B cell (primary cell): ENCODE results near the gene PPP1CC. TPM values are rescaled to one million over a fixed set of nuclear protein-coding genes. Genes with fewer than 3 reads are reported as not detected.

Experiments
- ATAC-seq: fragments of 200-7000 bp; cut with Tn5 transposase; one replicate; pipeline ENCODE4 v1.10.0; 2021; ENCODE audit warnings: low read depth, mild to moderate bottlenecking, moderate number of reproducible peaks, moderate library complexity
- CTCF ChIA-PET: fragments of 350-600 bp; sonication (Branson Sonifier 250); formaldehyde crosslinking; loops from one replicate; lab custom pipeline; 2021; ENCODE audit warnings: antibody characterized with exemption, inconsistent platforms; lab: Charles Lee
- POLR2A ChIA-PET: fragments of 350-600 bp; sonication (Branson Sonifier 250); formaldehyde crosslinking; loops from one replicate; lab custom pipeline; 2021; ENCODE audit warnings: antibody characterized with exemption; lab: Charles Lee
- DNase-seq: peaks from one replicate; pipeline ENCODE4 v3.0.0; 2013
- H2AFZ ChIP-seq: 2 replicates; pipeline ENCODE4 v1.6.1; 2012; ENCODE audit warnings: mild to moderate bottlenecking, low read depth, low read length; ENCODE audit not compliant: insufficient read depth, poor library complexity, severe bottlenecking
- H3K27ac ChIP-seq, 2 donors: 1 replicate in 1 of 2; 2 replicates in 1 of 2; pipeline ENCODE4 v1.5.1; 2012 to 2013; ENCODE audit warnings: low read length in 2 of 2, mild to moderate bottlenecking in 2 of 2, moderate library complexity in 1 of 2
- H3K27me3 ChIP-seq, 4 experiments: fragments of 200-600 bp in 1 of 4; sonication (generic) in 1 of 4; replicated peaks in 1 of 4; 1 replicate in 2 of 4; 2 replicates in 2 of 4; pipeline versions ENCODE4 v1.6.1 to v1.7.0; 2013 to 2016; ENCODE audit warnings: low read length in 3 of 4, mild to moderate bottlenecking in 2 of 4, mixed read lengths in 1 of 4, moderate library complexity in 1 of 4; ENCODE audit not compliant: insufficient read depth in 4 of 4, control insufficient read depth in 3 of 4; ENCODE audit errors: control extremely low read depth in 1 of 4
- H3K36me3 ChIP-seq, 2 experiments: replicated peaks in 1 of 2; 1 replicate in 1 of 2; 2 replicates in 1 of 2; pipeline versions ENCODE4 v1.6.1 to v1.7.1; 2013; ENCODE audit warnings: low read length in 1 of 2; ENCODE audit not compliant: insufficient read depth in 2 of 2, control insufficient read depth in 1 of 2; ENCODE audit errors: control extremely low read depth in 1 of 2, extremely low read depth in 1 of 2
- H3K4me1 ChIP-seq, 2 donors: fragments of 200-600 bp in 1 of 2; sonication (generic) in 1 of 2; 1 replicate in 1 of 2; 2 replicates in 1 of 2; pipeline versions ENCODE4 v1.5.1 to v1.6.1; 2013 to 2017; ENCODE audit warnings: low read length in 2 of 2; ENCODE audit not compliant: control insufficient read depth in 2 of 2, insufficient read depth in 2 of 2
- H3K4me2 ChIP-seq: replicated peaks from 2 replicates; pipeline ENCODE3; 2012; ENCODE audit warnings: mild to moderate bottlenecking, low read depth, low read length; ENCODE audit not compliant: poor library complexity, severe bottlenecking
- H3K4me3 ChIP-seq, 5 experiments: fragments of 200-600 bp in 1 of 5; sonication (generic) in 1 of 5; 1 replicate in 3 of 5; 2 replicates in 2 of 5; pipeline versions ENCODE4 v1.5.1 to v1.7.0; 2011 to 2016; ENCODE audit warnings: low read length in 4 of 5, mild to moderate bottlenecking in 4 of 5, low read depth in 2 of 5, control low read depth in 1 of 5, moderate library complexity in 1 of 5; ENCODE audit not compliant: insufficient read depth in 1 of 5; ENCODE audit errors: control extremely low read depth in 1 of 5, extremely low read depth in 1 of 5
- H3K79me2 ChIP-seq: fragments of 200-600 bp; sonication (generic); one replicate; pipeline ENCODE4 v1.6.0; 2016; ENCODE audit warnings: low read length; ENCODE audit not compliant: control insufficient read depth, insufficient read depth
- H3K9ac ChIP-seq: fragments of 200-600 bp; sonication (generic); 2 replicates; pipeline ENCODE4 v1.6.1; 2017; ENCODE audit warnings: mild to moderate bottlenecking, low read length, moderate library complexity
- H3K9me3 ChIP-seq, 3 donors: one replicate each; pipeline versions ENCODE4 v1.6.1 to v1.7.1; 2013; ENCODE audit warnings: low read length in 2 of 3; ENCODE audit not compliant: control insufficient read depth in 2 of 3, insufficient read depth in 1 of 3; ENCODE audit errors: control extremely low read depth in 1 of 3
- H4K20me1 ChIP-seq: 2 replicates; pipeline ENCODE4 v1.6.0; 2012; ENCODE audit warnings: mild to moderate bottlenecking, low read length; ENCODE audit not compliant: insufficient read depth, control insufficient read depth, poor library complexity, severe bottlenecking
- H3K27ac Mint-ChIP-seq: one replicate; pipeline ENCODE4 v1.8.0; 2021; ENCODE audit warnings: mixed read lengths
- H3K27me3 Mint-ChIP-seq: one replicate; pipeline ENCODE4 v1.8.0; 2021; ENCODE audit warnings: mixed read lengths
- H3K4me1 Mint-ChIP-seq: one replicate; pipeline ENCODE4 v1.8.0; 2021; ENCODE audit warnings: mixed read lengths
- H3K4me3 Mint-ChIP-seq: one replicate; pipeline ENCODE4 v1.8.0; 2021; ENCODE audit warnings: mixed read lengths
- H3K9me3 Mint-ChIP-seq: one replicate; pipeline ENCODE4 v1.8.0; 2022; ENCODE audit warnings: mixed read lengths; ENCODE audit not compliant: insufficient read depth
- EZH2 ChIP-seq: IDR thresholded peaks from 2 replicates; pipeline ENCODE4 v1.6.1; 2012; ENCODE audit warnings: borderline replicate concordance, low read depth, mild to moderate bottlenecking, moderate library complexity, low read length; ENCODE audit not compliant: insufficient read depth, poor library complexity, severe bottlenecking
- WGBS: methylation state at CpG from one replicate; pipeline ENCODE4 v1.1.5; 2013; ENCODE audit warnings: missing lambda C conversion rate; ENCODE audit not compliant: insufficient coverage; 5-methylcytosine and 5-hydroxymethylcytosine counted together
- intact Hi-C: fragments of 100-400 bp; cut with micrococcal nuclease; formaldehyde crosslinking; loops from one replicate; pipeline ENCODE4 v1.10.0; 2022
- polyA plus RNA-seq: library from polyadenylated mRNA; depleted of rRNA; stranded (reverse); fragments of >200 nt; gene quantifications from 2 replicates; pipeline ENCODE4 v1.2.3, GENCODE V29; 2012
- total RNA-seq, 2 donors: library from RNA; stranded (reverse); fragments of 120-200 nt in 1 of 2; gene quantifications; 1 replicate in 1 of 2; 2 replicates in 1 of 2; pipeline versions ENCODE4 v1.2.3 to v1.2.4, GENCODE V29; 2013 to 2022
- TF ChIP-seq, protein P1 (sequence below): fragments of 200-600 bp; IDR thresholded peaks from one replicate; pipeline ENCODE4 v1.8.0; 2022; ENCODE audit warnings: antibody characterized with exemption, mild to moderate bottlenecking

Gene PPP1CC
- total and polyA plus RNA-seq, 2 donors (not counting 1 experiment from before 2014, with no cell fraction given) = 70.0 to 146 TPM

DNA sequence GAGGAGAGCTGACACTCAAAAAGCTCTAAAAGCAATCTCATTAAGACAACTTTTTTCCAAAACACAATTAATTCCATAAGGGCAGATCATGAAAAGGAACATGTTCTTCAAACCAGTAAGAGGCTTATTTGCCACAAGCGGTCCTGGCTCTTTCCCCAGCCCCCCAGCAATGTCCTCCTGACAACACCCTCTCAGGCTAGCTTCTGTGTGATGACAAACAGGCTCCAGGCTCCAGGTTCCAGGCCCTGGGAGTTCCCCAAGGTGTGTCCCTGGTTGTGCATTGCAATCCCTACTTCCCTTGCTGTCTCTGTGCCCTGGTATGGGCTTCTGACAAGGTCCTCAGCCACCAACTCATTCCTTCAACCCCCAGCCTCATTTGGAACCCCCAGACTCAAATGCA lies 62.7 kb downstream of the PPP1CC start:
- H2AFZ ChIP-seq = no peak overlapping the region
- Mint-ChIP-seq H3K9me3 (no peaks in the 10 kb centered on the region), H3K27me3 (no peaks in the 10 kb centered on the region), H3K27ac (peak overlapping the region; percentile 90), H3K4me3 (peak overlapping the region; percentile 74), H3K4me1 (peaks cover 83% of the 10 kb centered on the region)
- 80% methylated on average over 1 of the region's 1 CpG for WGBS
- H3K27me3 ChIP-seq = no peaks in the 10 kb centered on the region
- TF ChIP-seq, protein P1, sequence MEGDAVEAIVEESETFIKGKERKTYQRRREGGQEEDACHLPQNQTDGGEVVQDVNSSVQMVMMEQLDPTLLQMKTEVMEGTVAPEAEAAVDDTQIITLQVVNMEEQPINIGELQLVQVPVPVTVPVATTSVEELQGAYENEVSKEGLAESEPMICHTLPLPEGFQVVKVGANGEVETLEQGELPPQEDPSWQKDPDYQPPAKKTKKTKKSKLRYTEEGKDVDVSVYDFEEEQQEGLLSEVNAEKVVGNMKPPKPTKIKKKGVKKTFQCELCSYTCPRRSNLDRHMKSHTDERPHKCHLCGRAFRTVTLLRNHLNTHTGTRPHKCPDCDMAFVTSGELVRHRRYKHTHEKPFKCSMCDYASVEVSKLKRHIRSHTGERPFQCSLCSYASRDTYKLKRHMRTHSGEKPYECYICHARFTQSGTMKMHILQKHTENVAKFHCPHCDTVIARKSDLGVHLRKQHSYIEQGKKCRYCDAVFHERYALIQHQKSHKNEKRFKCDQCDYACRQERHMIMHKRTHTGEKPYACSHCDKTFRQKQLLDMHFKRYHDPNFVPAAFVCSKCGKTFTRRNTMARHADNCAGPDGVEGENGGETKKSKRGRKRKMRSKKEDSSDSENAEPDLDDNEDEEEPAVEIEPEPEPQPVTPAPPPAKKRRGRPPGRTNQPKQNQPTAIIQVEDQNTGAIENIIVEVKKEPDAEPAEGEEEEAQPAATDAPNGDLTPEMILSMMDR = no peak
- TF ChIP-seq EZH2 = no peak
- H3K79me2 ChIP-seq = peaks cover 92% of the 10 kb centered on the region
- DNase-seq = no peak
- peaks cover 89 to 100% of the 10 kb centered on the region in 2 donors for H3K4me1 ChIP-seq
- ChIA-PET CTCF (interaction anchor here (1.0 to 1.5 kb wide), 3 partner anchors 21 to 60 kb away, joined by 3 to 5 read pairs (median 3); no protein-coding TSS in a partner anchor), POLR2A (interaction anchor here (0.7 to 3.5 kb wide), 2 partner anchors 12 to 150 kb away, joined by 3 to 12 read pairs; no protein-coding TSS in a partner anchor)
- peak overlapping the region; percentile 25 for H3K9ac ChIP-seq
- peak overlapping the region in 3 of 5 experiments; percentile 8 to 36 (median 9) for H3K4me3 ChIP-seq
- ATAC-seq = no peak
- peaks cover 8 to 77% of the 10 kb centered on the region in 2 experiments for H3K36me3 ChIP-seq
- peak overlapping the region; percentile 28 to 82 for H3K27ac ChIP-seq
- intact Hi-C loops = no loop called here
- peak overlapping the region; percentile 71 for H3K4me2 ChIP-seq
- H4K20me1 ChIP-seq = peaks cover 38% of the 10 kb centered on the region
- peaks cover 0 to 4% (median 0%) of the 10 kb centered on the region in 3 donors for H3K9me3 ChIP-seq

DNA sequence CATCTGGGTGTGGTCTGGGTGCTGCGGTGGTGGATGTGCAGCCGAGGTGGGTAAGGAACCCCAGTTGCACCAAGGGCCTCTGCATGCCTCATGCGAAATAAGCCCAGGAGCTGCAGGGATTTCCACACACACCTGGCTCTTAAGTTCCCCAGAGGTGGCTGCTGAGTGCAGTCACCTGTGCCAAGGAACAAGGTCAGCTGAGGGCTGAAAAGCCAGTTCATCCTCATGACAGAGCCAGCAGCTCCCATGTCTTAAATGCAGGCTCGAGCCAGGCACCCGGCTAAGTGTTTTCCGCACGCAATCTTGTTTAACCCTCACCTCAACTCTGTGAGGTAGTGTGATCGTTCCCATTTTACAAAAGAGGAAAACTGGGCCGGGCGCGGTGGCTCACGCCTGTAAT lies 63.5 kb downstream of the PPP1CC start:
- peak overlapping the region; percentile 70 for H3K4me3 Mint-ChIP-seq
- H4K20me1 ChIP-seq = peaks cover 30% of the 10 kb centered on the region
- peaks cover 8 to 77% of the 10 kb centered on the region in 2 experiments for H3K36me3 ChIP-seq
- POLR2A ChIA-PET = interaction anchor here (0.6 to 4.3 kb wide), 6 partner anchors 8 to 76 kb away, joined by 3 to 28 read pairs (median 13); partner anchors contain the start of gene HVCN1
- peaks cover 81% of the 10 kb centered on the region for H3K4me1 Mint-ChIP-seq
- no peak overlapping the region for H2AFZ ChIP-seq
- peaks cover 2% of the 10 kb centered on the region for H3K9me3 Mint-ChIP-seq
- no peaks in the 10 kb centered on the region for H3K27me3 ChIP-seq
- peaks cover 92% of the 10 kb centered on the region for H3K79me2 ChIP-seq
- H3K4me2 ChIP-seq = peak overlapping the region; percentile 71
- H3K9ac ChIP-seq = peak overlapping the region; percentile 10
- TF ChIP-seq, protein P1 = no peak
- no peak for TF ChIP-seq EZH2
- ATAC-seq (no peak), DNase-seq (no peak)
- peaks cover 89 to 100% of the 10 kb centered on the region in 2 donors for H3K4me1 ChIP-seq
- intact Hi-C loops = no loop called here
- H3K9me3 ChIP-seq = peaks cover 0 to 4% (median 0%) of the 10 kb centered on the region in 3 donors
- peak overlapping the region in 3 of 5 experiments; percentile 21 to 39 (median 23) for H3K4me3 ChIP-seq
- peak overlapping the region; percentile 82 for H3K27ac Mint-ChIP-seq
- peak overlapping the region; percentile 42 to 82 for H3K27ac ChIP-seq
- 64% methylated on average over 4 of the region's 12 CpGs for WGBS
- CTCF ChIA-PET = interaction anchor here (0.5 to 1.5 kb wide), 6 partner anchors 13 to 578 kb away, joined by 3 to 5 read pairs (median 3); no protein-coding TSS in a partner anchor
- H3K27me3 Mint-ChIP-seq = no peaks in the 10 kb centered on the region
